GM12892 (cell line): ENCODE measurements around the gene ZNF135.

Source experiments
- POLR2A ChIP-seq: IDR thresholded peaks from 2 replicates; pipeline ENCODE4 v1.6.1; 2011; ENCODE audit warnings: low read depth, low read length, control low read depth
- POLR2AphosphoS5 ChIP-seq: IDR thresholded peaks from 2 replicates; pipeline ENCODE4 v1.6.1; 2011; ENCODE audit warnings: low read depth, low read length, control low read depth
- TAF1 ChIP-seq: IDR thresholded peaks from 2 replicates; pipeline ENCODE4 v1.6.1; 2011; ENCODE audit warnings: low read depth, mild to moderate bottlenecking, control low read depth, low read length, borderline replicate concordance

- TF ChIP-seq POLR2A, result no peak
- no peak for TF ChIP-seq POLR2AphosphoS5
- TF ChIP-seq TAF1, result no peak
These were observed 2.2 kb upstream of the ZNF135 start for GRCh38 chr19:58056861-58057260.
